ENCODE data around the gene WNT9A. TPM values are rescaled to one million over a fixed set of nuclear protein-coding genes. Genes with fewer than 3 reads are reported as not detected.

Gene WNT9A
- total and polyA plus RNA-seq, 7 experiments from 2014 or later, result 0.29 TPM; not detected in 6

DNA sequence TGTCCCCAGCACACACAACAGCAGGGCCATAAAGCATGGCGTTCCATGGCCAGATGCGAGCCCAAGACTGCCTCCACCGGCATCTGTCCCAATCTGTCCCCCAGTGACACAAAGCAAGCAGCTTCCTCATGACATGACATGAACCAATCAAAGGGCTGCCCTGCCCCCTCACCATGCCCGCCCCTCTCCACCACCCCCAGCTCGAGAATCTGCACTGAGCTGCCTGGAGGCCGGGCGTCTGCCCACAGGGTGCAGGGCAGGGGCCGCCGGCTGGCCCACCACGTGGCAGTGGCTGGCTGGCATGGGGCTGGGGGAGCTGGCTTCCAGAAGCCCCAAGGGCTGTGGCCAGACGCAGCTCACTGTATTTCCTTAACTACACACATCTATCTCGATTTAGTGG, 27.8 kb downstream of the WNT9A start:
- POLR2A ChIA-PET, result no interaction called here
- Histone ChIP-seq H3K4me1 (ENCODE audit: control insufficient read depth in 2 of 2, insufficient read depth in 2 of 2, low read length in 2 of 2) (no peaks in the 10 kb centered on the region), H3K27ac (ENCODE audit: low read depth, low read length) (no peak overlapping the region), H3K4me3 (ENCODE audit: low read length) (no peak overlapping the region), H3K27me3 (ENCODE audit: control insufficient read depth in 2 of 2, insufficient read depth in 2 of 2, low read length in 2 of 2) (no peaks in the 10 kb centered on the region), H3K9me3 (ENCODE audit: control insufficient read depth in 2 of 3, low read length in 3 of 3) (no peaks in the 10 kb centered on the region), H3K36me3 (ENCODE audit: control insufficient read depth in 2 of 3, insufficient read depth in 3 of 3, low read length in 3 of 3) (no peaks in the 10 kb centered on the region)
- H3K4me1 Mint-ChIP-seq, result peaks cover 0 to 5% (median 0%) of the 10 kb centered on the region in 7 donors
- no peaks in the 10 kb centered on the region for H3K27me3 Mint-ChIP-seq
- intact Hi-C loops (cut with micrococcal nuclease), result no loop called here
- H3K9me3 Mint-ChIP-seq, result no peaks in the 10 kb centered on the region
- no peak for ATAC-seq
- DNase-seq, result no peak
- no peak overlapping the region for H3K4me3 Mint-ChIP-seq
- H3K27ac Mint-ChIP-seq, result no peak overlapping the region
- no peaks in the 10 kb centered on the region for H3K36me3 Mint-ChIP-seq
- CTCF ChIA-PET, result no interaction called here

DNA sequence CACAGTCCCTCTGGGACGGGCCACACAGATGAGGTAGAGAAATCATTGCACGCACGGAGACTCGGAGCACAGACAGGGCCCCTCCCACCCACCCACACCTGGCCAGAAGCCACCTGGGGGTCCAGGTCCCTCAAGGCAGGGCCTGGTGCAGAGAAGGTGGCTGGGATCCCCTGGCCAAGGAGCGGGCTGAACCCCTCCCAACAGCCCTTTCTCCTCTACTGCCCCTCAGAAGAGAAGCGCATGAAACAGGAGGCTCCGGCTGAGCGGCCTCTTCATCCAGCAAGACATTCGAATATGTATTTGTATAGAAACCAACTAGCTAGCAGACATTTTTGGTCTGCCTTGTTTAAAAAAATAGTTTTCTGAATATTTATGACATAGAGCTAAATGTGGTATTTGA, 29.0 kb downstream of the WNT9A start:
- ChIA-PET POLR2A (no interaction called here), CTCF (no interaction called here)
- Mint-ChIP-seq H3K4me1 (peaks cover 0 to 5% (median 0%) of the 10 kb centered on the region in 7 donors), H3K4me3 (no peak overlapping the region), H3K36me3 (no peaks in the 10 kb centered on the region), H3K27me3 (no peaks in the 10 kb centered on the region), H3K9me3 (no peaks in the 10 kb centered on the region), H3K27ac (no peak overlapping the region)
- Histone ChIP-seq H3K27me3 (ENCODE audit: control insufficient read depth in 2 of 2, insufficient read depth in 2 of 2, low read length in 2 of 2) (no peaks in the 10 kb centered on the region), H3K4me3 (ENCODE audit: low read length) (no peak overlapping the region), H3K27ac (ENCODE audit: low read depth, low read length) (no peak overlapping the region), H3K4me1 (ENCODE audit: control insufficient read depth in 2 of 2, insufficient read depth in 2 of 2, low read length in 2 of 2) (no peaks in the 10 kb centered on the region), H3K36me3 (ENCODE audit: control insufficient read depth in 2 of 3, insufficient read depth in 3 of 3, low read length in 3 of 3) (no peaks in the 10 kb centered on the region), H3K9me3 (ENCODE audit: control insufficient read depth in 2 of 3, low read length in 3 of 3) (no peaks in the 10 kb centered on the region)
- ATAC-seq (no peak), DNase-seq (no peak)
- intact Hi-C loops (cut with micrococcal nuclease), result no loop called here

GRCh38 chr1:227918083-227918700, 29.5 kb downstream of the WNT9A start:
- Histone ChIP-seq H3K27me3 (ENCODE audit: control insufficient read depth in 2 of 2, insufficient read depth in 2 of 2, low read length in 2 of 2) (no peaks in the 10 kb centered on the region), H3K27ac (ENCODE audit: low read depth, low read length) (no peak overlapping the region), H3K4me1 (ENCODE audit: control insufficient read depth in 2 of 2, insufficient read depth in 2 of 2, low read length in 2 of 2) (no peaks in the 10 kb centered on the region), H3K9me3 (ENCODE audit: control insufficient read depth in 2 of 3, low read length in 3 of 3) (no peaks in the 10 kb centered on the region), H3K36me3 (ENCODE audit: control insufficient read depth in 2 of 3, insufficient read depth in 3 of 3, low read length in 3 of 3) (no peaks in the 10 kb centered on the region), H3K4me3 (ENCODE audit: low read length) (no peak overlapping the region)
- Mint-ChIP-seq H3K4me1 (peaks cover 0 to 5% (median 0%) of the 10 kb centered on the region in 7 donors), H3K27ac (no peak overlapping the region), H3K9me3 (no peaks in the 10 kb centered on the region), H3K27me3 (no peaks in the 10 kb centered on the region), H3K36me3 (no peaks in the 10 kb centered on the region), H3K4me3 (no peak overlapping the region)
- intact Hi-C loops (cut with micrococcal nuclease), result no loop called here
- POLR2A ChIA-PET, result no interaction called here
- DNase-seq, result no peak
- ATAC-seq, result no peak
- CTCF ChIA-PET, result no interaction called here

- no peak overlapping the region for H3K4me3 ChIP-seq (ENCODE audit: low read length)
- DNase-seq (no peak), ATAC-seq (no peak)
- intact Hi-C loops (cut with micrococcal nuclease), result no loop called here
- no peak overlapping the region for H3K27ac Mint-ChIP-seq
- H3K36me3 Mint-ChIP-seq, result no peaks in the 10 kb centered on the region
- ChIA-PET CTCF (no interaction called here), POLR2A (no interaction called here)
- no peaks in the 10 kb centered on the region for H3K4me1 ChIP-seq (ENCODE audit: control insufficient read depth in 2 of 2, insufficient read depth in 2 of 2, low read length in 2 of 2)
- no peak overlapping the region for H3K4me3 Mint-ChIP-seq
- H3K9me3 ChIP-seq (ENCODE audit: control insufficient read depth in 2 of 3, low read length in 3 of 3), result no peaks in the 10 kb centered on the region
- no peaks in the 10 kb centered on the region for H3K9me3 Mint-ChIP-seq
- peaks cover 0 to 11% (median 5%) of the 10 kb centered on the region in 7 donors for H3K4me1 Mint-ChIP-seq
- no peaks in the 10 kb centered on the region for H3K36me3 ChIP-seq (ENCODE audit: control insufficient read depth in 2 of 3, insufficient read depth in 3 of 3, low read length in 3 of 3)
- H3K27me3 ChIP-seq (ENCODE audit: control insufficient read depth in 2 of 2, insufficient read depth in 2 of 2, low read length in 2 of 2), result no peaks in the 10 kb centered on the region
- H3K27ac ChIP-seq (ENCODE audit: low read depth, low read length), result no peak overlapping the region
- peaks cover 0 to 6% (median 0%) of the 10 kb centered on the region in 5 donors for H3K27me3 Mint-ChIP-seq
Observed at GRCh38 chr1:227917081-227917950, 30.4 kb downstream of the WNT9A start.

GRCh38 chr1:227916655-227917054, 31.1 kb downstream of the WNT9A start:
- Mint-ChIP-seq H3K27ac (no peak overlapping the region), H3K4me1 (peaks cover 0 to 12% (median 5%) of the 10 kb centered on the region in 7 donors), H3K4me3 (no peak overlapping the region), H3K36me3 (no peaks in the 10 kb centered on the region), H3K27me3 (peaks cover 0 to 7% (median 0%) of the 10 kb centered on the region in 5 donors), H3K9me3 (no peaks in the 10 kb centered on the region)
- H3K27ac ChIP-seq (ENCODE audit: low read depth, low read length), result no peak overlapping the region
- no peaks in the 10 kb centered on the region for H3K4me1 ChIP-seq (ENCODE audit: control insufficient read depth in 2 of 2, insufficient read depth in 2 of 2, low read length in 2 of 2)
- ChIA-PET CTCF (no interaction called here), POLR2A (no interaction called here)
- H3K4me3 ChIP-seq (ENCODE audit: low read length), result no peak overlapping the region
- intact Hi-C loops (cut with micrococcal nuclease), result no loop called here
- no peaks in the 10 kb centered on the region for H3K36me3 ChIP-seq (ENCODE audit: control insufficient read depth in 2 of 3, insufficient read depth in 3 of 3, low read length in 3 of 3)
- DNase-seq (no peak), ATAC-seq (no peak)
- H3K9me3 ChIP-seq (ENCODE audit: control insufficient read depth in 2 of 3, low read length in 3 of 3), result no peaks in the 10 kb centered on the region
- no peaks in the 10 kb centered on the region for H3K27me3 ChIP-seq (ENCODE audit: control insufficient read depth in 2 of 2, insufficient read depth in 2 of 2, low read length in 2 of 2)

GRCh38 chr1:227915564-227916553, 31.9 kb downstream of the WNT9A start:
- no peak overlapping the region for H3K4me3 ChIP-seq (ENCODE audit: low read length)
- Mint-ChIP-seq H3K27ac (no peak overlapping the region), H3K4me1 (peaks cover 0 to 12% (median 10%) of the 10 kb centered on the region in 7 donors), H3K27me3 (peaks cover 0 to 7% (median 0%) of the 10 kb centered on the region in 5 donors), H3K4me3 (no peak overlapping the region), H3K9me3 (no peaks in the 10 kb centered on the region), H3K36me3 (no peaks in the 10 kb centered on the region)
- DNase-seq (no peak), ATAC-seq (no peak)
- H3K27me3 ChIP-seq (ENCODE audit: control insufficient read depth in 2 of 2, insufficient read depth in 2 of 2, low read length in 2 of 2), result no peaks in the 10 kb centered on the region
- CTCF ChIA-PET, result no interaction called here
- POLR2A ChIA-PET, result no interaction called here
- intact Hi-C loops (cut with micrococcal nuclease), result no loop called here
- H3K36me3 ChIP-seq (ENCODE audit: control insufficient read depth in 2 of 3, insufficient read depth in 3 of 3, low read length in 3 of 3), result no peaks in the 10 kb centered on the region
- no peak overlapping the region for H3K27ac ChIP-seq (ENCODE audit: low read depth, low read length)
- no peaks in the 10 kb centered on the region for H3K4me1 ChIP-seq (ENCODE audit: control insufficient read depth in 2 of 2, insufficient read depth in 2 of 2, low read length in 2 of 2)
- H3K9me3 ChIP-seq (ENCODE audit: control insufficient read depth in 2 of 3, low read length in 3 of 3), result no peaks in the 10 kb centered on the region

Data from naive thymus-derived CD4-positive, alpha-beta T cell (primary cell).